ENCODE measurements around the gene HIPK2.

The HIPK2 gene

GRCh38 chr7:139666501-139666900 is 111.3 kb downstream of the HIPK2 start:
- DNase-seq, result no peak

GRCh38 chr7:139664434-139664833 is 113.4 kb downstream of the HIPK2 start:
- DNase-seq, result no peak

- no peak for DNase-seq
Measured at GRCh38 chr7:139663608-139664177, 114.1 kb downstream of the HIPK2 start.

- DNase-seq, result no peak
Measured at GRCh38 chr7:139661903-139662302, 115.9 kb downstream of the HIPK2 start.

GRCh38 chr7:139661043-139661440 is 116.8 kb downstream of the HIPK2 start:
- no peak for DNase-seq

GRCh38 chr7:139660317-139661042 is 117.3 kb downstream of the HIPK2 start:
- DNase-seq, result no peak

- DNase-seq, result no peak
Measured at GRCh38 chr7:139659922-139660316, 117.9 kb downstream of the HIPK2 start.

GRCh38 chr7:139658908-139659675 is 118.7 kb downstream of the HIPK2 start:
- no peak for DNase-seq

GRCh38 chr7:139658296-139658695 is 119.5 kb downstream of the HIPK2 start:
- DNase-seq, result no peak

GRCh38 chr7:139657725-139658124 is 120.1 kb downstream of the HIPK2 start:
- no peak for DNase-seq

GRCh38 chr7:139656387-139656786 is 121.4 kb downstream of the HIPK2 start:
- DNase-seq, result no peak

GRCh38 chr7:139655305-139655704 is 122.5 kb downstream of the HIPK2 start:
- no peak for DNase-seq

GRCh38 chr7:139654276-139655181 is 123.3 kb downstream of the HIPK2 start:
- DNase-seq, result no peak

GRCh38 chr7:139651914-139652313 is 125.9 kb downstream of the HIPK2 start:
- DNase-seq, result no peak

GRCh38 chr7:139651308-139651707 is 126.5 kb downstream of the HIPK2 start:
- no peak for DNase-seq

- DNase-seq, result no peak
Measured at GRCh38 chr7:139650429-139651100, 127.2 kb downstream of the HIPK2 start.

- no peak for DNase-seq
Measured at GRCh38 chr7:139648941-139649425, 128.8 kb downstream of the HIPK2 start.

- DNase-seq, result no peak
Measured at GRCh38 chr7:139648391-139648861, 129.4 kb downstream of the HIPK2 start.

- DNase-seq, result no peak
Measured at GRCh38 chr7:139647814-139648390, 129.9 kb downstream of the HIPK2 start.

GRCh38 chr7:139647085-139647484 is 130.7 kb downstream of the HIPK2 start:
- DNase-seq, result no peak

- DNase-seq, result no peak
Measured at GRCh38 chr7:139646566-139646965, 131.2 kb downstream of the HIPK2 start.

All from amniotic stem cell (primary cell).